Measurements from ENCODE around the gene ITGB8. TPM values are rescaled to one million over a fixed set of nuclear protein-coding genes. Genes with fewer than 3 reads are reported as not detected.

Gene ITGB8
- total RNA-seq, 1 donor from 2014 or later: 51.3 TPM

DNA sequence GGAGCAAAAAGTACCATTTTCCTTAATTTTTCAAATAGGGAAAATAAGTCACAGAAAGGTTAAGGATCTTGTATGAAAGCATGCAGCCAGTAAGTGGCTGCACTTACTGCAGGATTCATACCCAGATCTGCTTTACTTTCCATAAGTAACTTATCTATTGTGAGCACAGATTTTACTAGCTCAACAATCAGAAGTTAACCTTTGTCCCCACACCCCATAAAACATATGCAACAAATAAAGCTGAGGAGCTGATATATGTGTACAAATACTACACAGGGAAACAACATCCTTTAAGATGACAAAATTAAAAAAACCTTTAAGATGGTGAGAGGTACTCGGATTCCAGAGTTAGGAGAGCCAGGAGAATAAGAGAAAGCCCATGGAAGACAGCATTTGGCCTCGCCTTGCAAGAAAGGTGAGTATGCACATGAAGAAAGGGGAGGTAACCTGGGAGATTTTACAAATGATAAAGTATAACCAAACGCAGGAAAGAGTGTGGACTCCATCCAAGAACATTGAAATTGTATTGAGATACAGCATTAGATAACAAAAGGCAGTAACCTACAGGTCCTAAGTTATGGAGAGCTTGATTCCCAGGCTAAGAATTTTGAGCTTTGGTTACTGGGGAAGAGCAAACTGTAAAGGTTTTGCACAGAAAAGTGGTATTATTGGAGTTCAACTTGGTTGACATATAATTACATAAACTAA, 87.1 kb downstream of the ITGB8 start:
- no peak for DNase-seq (ENCODE audit: low spot score)

DNA sequence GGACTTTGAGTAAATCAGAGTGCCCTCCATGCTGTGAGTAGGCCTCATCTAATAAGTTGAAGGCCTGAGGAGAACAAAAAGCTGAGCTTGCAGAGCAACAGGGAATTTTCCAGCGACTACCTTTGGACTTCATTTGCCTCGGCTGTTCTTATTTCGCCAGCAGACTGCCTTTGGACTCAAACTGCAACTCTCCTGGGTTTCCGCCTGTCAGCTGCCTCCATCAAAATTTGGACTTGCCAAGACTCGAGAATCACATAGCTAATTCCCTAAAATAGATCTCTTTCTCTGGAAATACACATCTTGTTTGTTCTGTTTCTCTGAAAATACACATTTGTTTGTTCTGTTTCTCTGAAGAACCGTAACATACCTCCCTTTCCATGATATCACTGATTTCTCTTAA, 93.8 kb downstream of the ITGB8 start:
- no peak for DNase-seq (ENCODE audit: low spot score)

DNA sequence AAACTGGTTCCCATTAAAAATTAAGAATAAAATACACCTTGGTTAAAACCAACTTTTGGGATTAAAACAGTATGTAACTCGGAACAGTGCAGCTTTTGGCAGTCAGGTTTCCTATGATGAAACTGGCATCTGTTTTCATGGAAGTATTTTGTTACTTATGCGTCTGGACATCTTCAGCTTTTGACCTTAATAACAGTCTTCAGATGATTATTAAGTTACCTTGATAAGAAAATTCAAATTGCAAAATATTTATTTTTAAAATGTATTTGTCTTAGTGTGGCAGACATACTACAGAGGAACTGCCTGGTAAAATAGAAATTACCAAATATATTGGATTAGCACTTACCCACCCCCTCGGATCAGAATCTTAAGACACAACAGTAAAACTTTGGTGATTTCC, 100.0 kb downstream of the ITGB8 start:
- DNase-seq (ENCODE audit: low spot score): no peak

DNA sequence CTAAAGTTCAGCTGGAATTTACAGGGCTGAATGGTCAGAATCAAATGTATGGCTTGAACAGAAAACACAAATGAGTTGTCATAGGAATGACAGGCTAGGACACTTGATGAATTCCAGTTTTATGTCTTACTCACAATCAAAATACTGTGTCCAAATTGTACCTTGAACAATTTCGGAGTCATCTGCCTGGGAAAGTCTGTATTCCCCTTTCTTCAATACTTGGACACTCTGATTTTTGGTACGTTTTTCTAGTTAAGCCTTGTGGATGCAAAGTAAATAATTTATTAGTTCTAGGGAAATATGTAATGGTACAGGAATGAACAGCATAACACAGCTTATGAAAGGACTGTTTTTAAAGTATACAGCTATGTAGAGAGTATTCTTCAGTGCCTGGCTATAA, 100.4 kb downstream of the ITGB8 start:
- peak; percentile 81 for DNase-seq (ENCODE audit: low spot score)

DNA sequence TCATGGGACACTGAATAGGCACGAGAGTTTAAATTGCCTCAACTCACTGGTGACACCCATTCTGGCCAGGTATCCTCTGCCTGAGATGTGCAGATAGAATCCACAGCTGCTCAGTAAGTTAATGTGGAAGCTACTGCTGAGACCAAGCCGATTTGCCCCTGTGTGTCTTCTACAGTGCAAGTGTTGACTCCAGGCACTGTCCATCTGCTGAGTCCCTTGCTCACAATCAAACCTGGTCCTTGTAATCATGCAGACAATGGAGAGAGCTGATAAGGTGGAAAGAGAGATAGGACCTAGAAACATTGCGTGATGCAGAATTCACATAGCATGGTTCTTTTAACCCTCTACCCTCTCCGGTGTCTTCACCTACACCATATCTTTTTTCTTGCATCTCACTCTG, 101.4 kb downstream of the ITGB8 start:
- no peak for DNase-seq (ENCODE audit: low spot score)

DNA sequence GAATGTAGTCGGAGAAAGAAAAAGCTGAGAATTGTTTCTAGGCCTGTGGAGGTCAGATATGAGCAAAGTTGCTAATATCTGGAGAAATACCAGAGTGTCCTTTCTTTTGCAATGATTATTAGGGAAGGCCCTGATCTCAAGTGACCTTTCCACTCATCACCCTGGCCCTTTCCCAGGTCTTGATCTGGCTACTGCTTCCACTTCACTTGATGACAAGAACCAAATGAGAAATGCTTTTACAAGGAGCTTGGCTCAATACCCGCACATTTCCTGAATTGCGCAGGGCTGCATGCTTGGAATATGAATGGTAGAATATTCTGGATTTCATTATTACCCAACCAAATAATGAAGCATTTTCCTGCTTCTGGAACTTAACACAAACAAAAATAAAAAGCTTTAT, 104.6 kb downstream of the ITGB8 start:
- peak; percentile 70 for DNase-seq (ENCODE audit: low spot score)

DNA sequence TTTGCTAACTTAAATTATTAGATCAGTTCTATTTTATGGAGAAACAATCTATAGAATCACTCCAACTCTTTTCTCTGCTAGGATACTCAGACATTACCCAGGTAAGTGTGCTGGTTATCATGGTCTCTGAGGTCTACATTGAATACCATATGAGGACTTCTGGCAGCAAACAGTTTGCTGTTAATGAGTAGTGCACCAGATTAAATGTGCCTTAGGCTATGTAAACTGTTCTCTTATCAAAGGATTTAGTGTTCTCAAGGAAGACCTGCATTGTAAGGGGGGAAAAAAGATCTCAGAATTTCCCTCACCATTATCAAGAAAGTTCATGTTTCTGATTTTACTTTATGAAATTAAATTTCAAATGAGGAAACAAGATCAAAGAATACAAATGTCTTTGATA, 107.5 kb downstream of the ITGB8 start:
- DNase-seq (ENCODE audit: low spot score): no peak

DNA sequence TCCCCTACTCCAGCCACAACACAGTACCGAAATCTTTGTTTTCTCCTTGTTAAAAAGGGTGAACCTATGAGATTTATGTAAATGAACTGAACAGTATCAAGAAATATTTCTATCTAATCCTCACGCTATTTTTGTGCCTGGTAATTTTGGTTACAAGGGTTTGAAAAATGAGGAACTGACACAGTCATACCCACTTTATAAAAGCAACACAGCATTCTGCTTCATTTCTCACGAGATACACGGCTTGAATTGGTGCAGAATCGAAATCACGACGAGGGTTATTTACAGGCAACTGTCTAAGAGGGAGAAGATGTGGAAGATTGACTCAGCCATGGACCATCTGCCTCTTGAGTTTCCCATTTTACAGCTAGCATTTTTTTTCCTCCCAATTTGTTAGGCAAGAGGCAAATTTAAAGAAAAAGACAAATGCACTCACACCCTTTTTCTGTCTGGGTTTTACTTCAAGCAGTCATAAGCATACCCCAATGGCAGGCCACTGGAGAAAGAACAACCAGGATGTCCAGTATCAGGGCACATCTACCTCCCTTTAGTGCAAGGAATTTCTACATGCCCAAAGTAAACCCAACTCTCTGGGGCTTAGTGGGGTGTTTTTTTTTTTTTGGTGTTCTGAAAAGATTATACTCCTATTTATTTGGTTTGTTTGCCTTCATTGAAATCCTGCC, 108.1 kb downstream of the ITGB8 start:
- DNase-seq (ENCODE audit: low spot score): no peak

DNA sequence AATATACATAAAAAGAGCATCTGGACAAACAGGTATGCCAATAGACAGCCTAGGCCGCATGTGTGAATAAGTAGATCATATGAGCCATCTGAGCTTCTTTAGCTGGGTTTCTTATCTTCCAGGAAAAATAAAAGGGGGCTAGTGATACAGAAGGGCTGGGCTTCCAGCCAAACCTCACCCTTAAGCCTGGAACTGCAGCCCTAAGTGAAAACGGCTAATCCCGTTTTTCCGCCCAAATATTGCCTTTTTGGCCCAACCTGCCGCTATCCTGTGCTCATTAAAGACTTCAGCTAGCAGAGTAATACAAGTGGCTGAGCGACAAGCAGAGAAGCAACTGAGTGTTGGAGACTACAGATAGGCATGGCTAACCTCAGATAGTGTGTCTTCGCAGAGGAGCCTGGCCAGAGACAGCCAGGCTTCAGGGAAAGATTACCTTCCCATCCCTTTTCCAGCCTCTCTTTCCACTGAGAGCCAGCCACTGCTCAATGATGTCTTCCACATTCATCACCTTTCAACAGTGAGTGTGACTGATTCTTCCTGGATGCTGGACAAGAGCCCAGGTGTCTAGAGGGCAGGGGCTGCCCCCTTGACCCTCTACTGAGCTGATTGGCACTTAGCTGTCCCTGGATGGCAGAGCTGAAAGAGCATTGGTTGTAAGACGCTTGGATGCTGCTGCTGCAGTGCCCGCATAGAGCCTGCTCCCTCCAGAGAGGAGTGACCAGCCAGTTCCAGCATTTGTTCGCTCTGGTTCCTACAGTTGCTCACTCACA, 108.9 kb downstream of the ITGB8 start:
- DNase-seq (ENCODE audit: low spot score): peak; percentile 71

DNA sequence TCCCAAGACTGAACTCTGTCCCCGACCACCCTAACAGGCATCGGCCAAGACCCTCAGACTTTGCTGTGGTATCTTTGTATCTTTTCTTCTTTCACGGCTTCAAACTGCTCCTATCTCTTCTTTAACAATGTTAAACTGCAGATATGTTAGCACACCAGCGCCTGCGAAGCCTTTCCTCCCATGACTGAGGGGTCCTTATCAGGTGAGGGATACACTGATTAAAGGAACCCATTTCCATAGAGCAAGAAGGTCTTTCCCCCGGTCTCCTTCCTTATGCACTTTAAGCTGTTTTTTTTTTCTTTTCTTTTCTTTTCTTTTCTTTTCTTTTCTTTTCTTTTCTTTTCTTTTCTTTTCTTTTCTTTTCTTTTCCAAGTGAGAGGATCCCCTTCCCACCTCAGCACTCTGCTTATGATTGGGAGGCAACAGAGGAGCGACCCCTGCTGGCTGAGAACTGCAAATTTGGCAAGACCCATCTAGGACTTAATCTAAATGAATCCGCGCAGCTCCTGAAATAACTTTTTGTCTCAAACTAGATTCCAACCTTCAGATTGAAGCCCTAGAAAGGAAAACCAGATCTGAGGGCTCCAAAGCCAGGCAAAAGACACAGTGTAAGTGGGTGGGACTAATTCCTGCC, 109.9 kb downstream of the ITGB8 start:
- no peak for DNase-seq (ENCODE audit: low spot score)

DNA sequence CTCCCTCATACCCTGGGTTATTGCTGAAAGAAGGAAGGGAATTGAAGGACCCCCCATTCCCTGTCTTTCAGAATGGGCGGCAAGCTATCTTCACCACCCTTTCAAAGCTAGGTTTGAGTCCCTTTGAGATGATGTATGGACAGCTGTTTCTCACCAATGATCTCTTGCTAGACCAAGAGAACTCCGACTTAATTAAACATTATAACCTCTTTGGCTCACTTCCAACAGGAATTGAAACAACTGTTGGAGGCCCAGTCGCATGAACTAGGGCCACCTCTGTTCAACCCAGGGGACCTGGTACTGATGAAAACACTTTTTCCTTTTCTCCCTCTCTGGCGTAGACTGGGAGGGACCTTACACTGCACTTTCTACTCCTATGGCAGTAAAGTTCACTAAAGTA, 110.6 kb downstream of the ITGB8 start:
- no peak for DNase-seq (ENCODE audit: low spot score)

DNA sequence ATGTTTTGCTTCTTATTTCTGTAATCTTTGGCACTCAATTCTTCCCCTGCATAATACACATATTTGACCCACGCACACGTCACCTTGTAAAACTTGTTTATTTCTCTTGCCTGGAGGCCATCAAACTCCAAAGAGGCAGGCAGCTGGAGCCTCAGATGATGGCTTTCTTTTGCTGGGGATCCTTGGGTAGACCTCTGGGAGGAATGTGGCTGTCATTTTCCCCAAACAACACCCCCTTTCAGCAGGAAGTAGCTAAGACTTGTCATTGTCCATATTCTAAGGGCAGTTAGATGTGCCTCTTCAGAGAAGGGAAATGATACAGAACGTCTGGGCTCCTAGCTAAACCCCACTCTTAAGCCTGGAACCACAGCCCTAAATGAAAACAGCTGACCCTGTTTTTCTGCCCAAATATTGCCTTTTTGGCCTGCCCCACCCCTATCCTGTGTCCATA, 111.3 kb downstream of the ITGB8 start:
- no peak for DNase-seq (ENCODE audit: low spot score)

DNA sequence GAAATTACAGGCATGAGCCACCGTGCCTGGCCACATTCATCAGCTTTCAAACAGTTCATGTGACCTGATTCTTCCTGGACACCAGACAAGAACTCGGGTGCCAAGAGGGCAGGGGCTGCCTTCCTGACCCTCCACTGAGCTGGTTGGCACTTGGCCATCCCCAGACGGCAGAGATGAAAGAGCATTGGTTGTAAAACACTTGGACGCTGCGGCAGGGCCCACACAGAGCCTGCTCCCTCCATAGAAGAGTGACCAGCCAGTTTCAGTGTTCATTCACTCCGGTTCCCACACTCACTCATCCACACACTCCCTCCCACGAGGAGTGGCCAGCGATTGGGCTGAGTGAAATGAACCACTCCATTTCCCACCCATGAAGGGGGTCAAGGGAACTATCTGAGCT, 112.3 kb downstream of the ITGB8 start:
- no peak for DNase-seq (ENCODE audit: low spot score)

DNA sequence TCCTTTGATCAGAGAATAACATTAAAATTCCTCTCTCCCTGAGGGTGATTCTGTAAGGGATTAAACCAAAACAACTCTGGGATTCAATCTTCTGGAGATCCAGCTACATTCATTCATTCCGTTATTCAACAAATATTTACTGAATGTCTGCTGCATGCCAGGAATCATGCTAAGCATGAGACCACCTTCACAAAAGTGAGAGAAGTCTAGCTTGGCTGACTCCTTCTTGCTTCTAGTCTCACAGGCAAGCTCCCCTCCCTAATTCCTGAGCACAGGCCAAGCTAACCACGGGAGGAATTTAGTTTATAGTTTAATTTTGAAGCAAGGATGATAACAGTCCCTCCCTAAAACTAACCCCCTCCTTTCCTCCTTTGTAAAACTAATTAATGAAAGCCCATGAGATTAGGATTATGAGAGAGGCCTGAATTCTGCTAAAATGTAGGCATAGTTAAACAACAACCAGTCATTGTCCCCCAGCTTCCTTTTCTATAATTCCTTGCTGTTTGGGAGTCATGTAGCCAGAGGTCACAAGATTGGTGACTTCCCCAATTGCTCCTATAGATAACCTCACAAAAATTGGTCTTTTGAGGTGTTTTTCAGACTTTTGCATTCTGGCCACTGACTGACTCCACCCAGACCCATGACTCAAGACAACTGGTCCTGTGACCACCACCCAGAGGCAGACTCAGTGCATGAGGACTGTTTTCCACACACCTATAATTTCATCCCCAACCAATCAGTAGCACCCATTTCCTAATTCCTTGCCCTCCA, 113.5 kb downstream of the ITGB8 start:
- DNase-seq (ENCODE audit: low spot score): peak; percentile 57

DNA sequence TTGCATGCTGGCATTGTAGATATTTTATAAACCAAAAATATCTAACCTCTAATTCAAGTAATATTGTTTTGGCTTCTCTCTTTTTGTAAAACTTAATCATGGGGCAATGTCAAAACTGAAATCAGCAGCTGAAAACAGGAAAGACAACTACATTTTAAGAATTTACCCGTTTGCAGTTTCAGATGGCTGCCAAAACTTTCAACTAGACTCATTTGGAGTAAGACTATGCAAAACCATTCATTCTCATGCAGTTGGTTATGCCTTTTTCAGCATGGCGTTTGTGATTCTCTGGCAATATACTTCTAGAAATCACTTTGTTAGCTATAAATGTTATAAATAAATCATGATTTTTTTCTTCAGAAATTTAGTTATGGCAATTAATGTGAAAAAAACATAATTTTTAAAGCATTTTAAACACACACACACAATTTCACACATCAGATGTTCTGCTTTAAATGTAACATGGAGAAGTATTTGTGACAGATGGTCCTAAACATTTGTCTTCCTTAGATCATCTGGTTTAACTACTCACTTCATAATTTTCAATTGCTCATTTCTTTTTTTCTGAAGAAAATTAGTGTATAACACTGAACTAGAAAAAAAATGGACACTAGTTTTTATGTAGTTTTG, 116.4 kb downstream of the ITGB8 start:
- DNase-seq (ENCODE audit: low spot score): no peak

DNA sequence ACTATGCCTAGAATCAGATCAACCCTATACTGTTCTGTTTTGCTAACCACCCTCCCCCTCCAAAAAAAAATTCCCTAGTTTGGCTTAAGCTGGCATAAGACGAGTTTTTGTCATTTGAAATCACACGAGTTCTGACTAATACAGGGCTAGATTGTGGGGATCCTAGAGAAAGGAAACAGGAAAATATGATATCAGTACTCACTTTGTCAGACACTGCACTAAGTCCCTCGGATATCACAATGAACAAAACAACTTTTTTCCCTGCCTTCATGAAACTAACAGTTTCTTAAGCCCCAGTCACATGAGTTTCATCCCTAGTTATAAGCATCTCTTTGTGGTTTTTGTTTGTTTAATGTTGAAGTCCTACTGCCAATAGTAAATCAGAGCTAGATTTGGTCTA, 118.5 kb downstream of the ITGB8 start:
- peak; percentile 67 for DNase-seq (ENCODE audit: low spot score)

DNA sequence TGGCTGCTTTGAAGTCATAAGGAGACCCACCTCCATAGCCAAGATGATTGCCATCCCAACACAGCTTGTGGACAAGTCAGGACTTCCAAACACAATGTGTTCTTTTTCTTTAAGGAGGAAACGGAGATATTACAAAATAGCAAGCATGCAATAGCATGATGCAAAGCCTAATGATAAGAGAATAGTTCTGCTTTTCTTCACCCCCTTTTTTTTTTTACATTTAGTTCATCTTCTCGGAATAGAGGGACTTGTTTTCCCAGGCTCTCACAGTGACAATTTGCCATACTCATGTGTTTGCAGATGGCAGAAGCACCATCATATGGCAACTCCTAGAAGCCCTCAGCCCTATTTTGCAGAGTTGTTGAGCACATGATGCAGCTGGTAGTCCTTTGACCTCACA, 119.8 kb downstream of the ITGB8 start:
- peak; percentile 51 for DNase-seq (ENCODE audit: low spot score)

DNA sequence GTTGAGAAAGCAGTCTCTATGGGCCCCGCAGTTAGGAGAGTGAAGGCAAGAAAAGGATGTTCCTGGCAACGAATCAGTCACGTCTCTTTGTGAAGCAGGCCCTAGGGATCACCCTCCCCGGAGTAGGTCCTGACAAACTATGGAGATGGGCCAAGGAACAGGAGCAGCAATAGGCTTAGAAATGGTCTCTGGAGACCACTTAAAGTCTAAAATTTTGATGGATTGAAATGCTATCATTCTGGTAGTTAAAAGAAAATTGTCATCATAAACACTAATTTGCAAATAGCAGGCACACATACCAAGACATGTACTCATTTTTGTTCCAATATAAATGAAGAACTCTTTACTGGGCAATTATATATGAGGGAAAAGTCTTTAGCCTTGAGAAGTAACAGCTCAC, 123.5 kb downstream of the ITGB8 start:
- no peak for DNase-seq (ENCODE audit: low spot score)

DNA sequence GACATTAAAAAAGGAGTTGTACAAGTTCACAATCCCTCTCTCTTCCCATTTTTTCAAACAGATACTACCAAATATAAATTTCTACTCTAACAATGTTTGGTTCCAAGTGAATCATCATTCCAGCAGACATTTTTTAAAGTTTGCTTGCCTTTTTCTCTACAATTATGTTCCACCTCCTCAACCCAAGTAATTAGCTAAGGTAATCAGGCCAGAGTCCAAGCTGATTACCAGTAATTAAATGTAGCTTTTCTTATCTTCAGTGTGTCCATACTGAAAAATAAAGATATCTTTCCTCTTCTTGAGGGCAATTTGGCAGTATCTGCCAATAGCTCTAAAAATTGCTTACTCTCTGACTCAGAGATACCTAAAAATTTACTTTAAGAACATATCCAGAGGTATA, 126.0 kb downstream of the ITGB8 start:
- no peak for DNase-seq (ENCODE audit: low spot score)

DNA sequence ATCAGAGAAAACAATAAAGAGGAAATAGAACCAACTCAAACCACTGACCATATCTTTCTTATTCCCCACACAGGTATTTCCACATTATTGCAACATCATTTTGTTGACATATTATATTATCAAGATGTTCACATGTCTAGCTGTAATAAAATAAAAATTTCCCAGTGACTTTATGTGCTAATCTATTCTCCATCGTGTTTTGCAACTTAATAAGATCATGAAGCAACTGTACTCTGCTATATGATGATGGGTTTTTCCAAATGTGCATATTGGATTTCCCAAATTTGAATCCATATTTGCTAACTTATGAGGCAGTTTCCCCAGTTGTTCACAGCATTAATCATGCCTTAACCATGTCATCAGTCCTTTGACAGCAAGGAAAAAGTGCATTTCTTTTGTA, 127.8 kb downstream of the ITGB8 start:
- DNase-seq (ENCODE audit: low spot score): no peak

DNA sequence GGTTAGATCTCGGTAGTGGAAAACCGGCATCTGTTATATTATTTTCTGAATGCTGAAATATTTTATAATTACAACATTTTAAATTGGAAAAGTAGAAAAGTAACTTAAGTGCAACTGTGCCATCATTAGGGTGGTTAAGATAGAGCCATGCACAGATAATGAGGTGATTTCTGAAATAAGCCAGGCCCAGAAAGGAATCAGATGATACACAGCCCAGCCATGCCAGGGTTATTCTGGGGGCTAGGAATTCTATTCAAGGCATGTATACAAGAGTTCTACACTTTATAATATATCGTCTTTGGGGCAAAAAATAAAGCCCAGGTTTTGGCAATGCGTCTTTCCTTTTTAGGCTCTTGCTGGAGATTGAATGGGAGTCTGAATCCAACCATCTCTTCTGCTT, 128.7 kb downstream of the ITGB8 start:
- peak; percentile 62 for DNase-seq (ENCODE audit: low spot score)

All from umbilical cord (tissue), 2 donors.